Measurements from ENCODE around the gene CEP85L. TPM values are rescaled to one million over a fixed set of nuclear protein-coding genes. Genes with fewer than 3 reads are reported as not detected.

Gene CEP85L
- total RNA-seq, 3 donors from 2014 or later (not counting 1 experiment from before 2014, with no cell fraction given), result 75.0 to 85.2 (median 82.0) TPM

GRCh38 chr6:118683881-118684872 is 32.8 kb upstream of the CEP85L start:
- no peak for TF ChIP-seq CTCF (IDR thresholded peaks at IDR 0.05)
- Histone ChIP-seq H3K27me3 (ENCODE audit: control insufficient read depth, insufficient read depth, low read length) (no peaks in the 10 kb centered on the region), H3K4me1 (ENCODE audit: control insufficient read depth, insufficient read depth, low read length) (peaks cover 7% of the 10 kb centered on the region), H3K9me3 (ENCODE audit: control insufficient read depth, insufficient read depth, low read length) (no peaks in the 10 kb centered on the region), H3K36me3 (ENCODE audit: control insufficient read depth, insufficient read depth, low read length) (no peaks in the 10 kb centered on the region), H3K27ac (ENCODE audit: low read length) (peak overlapping the region; percentile 39), H3K4me3 (ENCODE audit: low read length) (no peak overlapping the region)
- DNase-seq (no peak), ATAC-seq (peak; percentile 46 to 64 (median 63))
- Mint-ChIP-seq H3K9me3 (no peaks in the 10 kb centered on the region), H3K4me1 (peaks cover 51 to 57% of the 10 kb centered on the region in 2 donors), H3K27ac (peak overlapping the region; percentile 86 to 91), H3K36me3 (no peaks in the 10 kb centered on the region), H3K27me3 (ENCODE audit: low read depth in 2 of 2) (no peaks in the 10 kb centered on the region), H3K4me3 (peak overlapping the region; percentile 61)
- 67% methylated on average over 8 of the region's 9 CpGs for WGBS (ENCODE audit: insufficient coverage)
- intact Hi-C loops (cut with micrococcal nuclease), result no loop called here

- Histone ChIP-seq H3K27ac (ENCODE audit: low read length) (peak overlapping the region; percentile 58), H3K27me3 (ENCODE audit: control insufficient read depth, insufficient read depth, low read length) (no peaks in the 10 kb centered on the region), H3K4me1 (ENCODE audit: control insufficient read depth, insufficient read depth, low read length) (peaks cover 7% of the 10 kb centered on the region), H3K36me3 (ENCODE audit: control insufficient read depth, insufficient read depth, low read length) (no peaks in the 10 kb centered on the region), H3K4me3 (ENCODE audit: low read length) (no peak overlapping the region), H3K9me3 (ENCODE audit: control insufficient read depth, insufficient read depth, low read length) (no peaks in the 10 kb centered on the region)
- intact Hi-C loops (cut with micrococcal nuclease), result loop anchor here (2.0 kb wide), 1 partner anchor 30 kb away; no protein-coding TSS in a partner anchor
- Mint-ChIP-seq H3K27ac (peak overlapping the region; percentile 81 to 82), H3K4me3 (no peak overlapping the region), H3K27me3 (ENCODE audit: low read depth in 2 of 2) (no peaks in the 10 kb centered on the region), H3K36me3 (no peaks in the 10 kb centered on the region), H3K4me1 (peaks cover 54 to 58% of the 10 kb centered on the region in 2 donors), H3K9me3 (no peaks in the 10 kb centered on the region)
- no peak for TF ChIP-seq CTCF (IDR thresholded peaks at IDR 0.05)
- peak; percentile 72 to 80 (median 77) for ATAC-seq
- DNase-seq, result peak in 1 of 2 donors; percentile 33
- 73% methylated on average over 9 of the region's 9 CpGs for WGBS (ENCODE audit: insufficient coverage)
Measured at GRCh38 chr6:118680452-118681095, 29.2 kb upstream of the CEP85L start.

- peaks cover 51% of the 10 kb centered on the region in 2 donors for H3K4me1 Mint-ChIP-seq
- peak overlapping the region; percentile 61 for H3K4me3 Mint-ChIP-seq
- no peaks in the 10 kb centered on the region for H3K27me3 Mint-ChIP-seq (ENCODE audit: low read depth in 2 of 2)
- no peaks in the 10 kb centered on the region for H3K27me3 ChIP-seq (ENCODE audit: control insufficient read depth, insufficient read depth, low read length)
- WGBS (ENCODE audit: insufficient coverage), result 59% methylated on average over 1 of the region's 1 CpG
- intact Hi-C loops (cut with micrococcal nuclease), result no loop called here
- peak overlapping the region; percentile 59 to 76 for H3K27ac Mint-ChIP-seq
- TF ChIP-seq CTCF (IDR thresholded peaks at IDR 0.05), result no peak
- peaks cover 7% of the 10 kb centered on the region for H3K4me1 ChIP-seq (ENCODE audit: control insufficient read depth, insufficient read depth, low read length)
- H3K9me3 ChIP-seq (ENCODE audit: control insufficient read depth, insufficient read depth, low read length), result no peaks in the 10 kb centered on the region
- ATAC-seq, result peak; percentile 47 to 54 (median 51)
- no peaks in the 10 kb centered on the region for H3K9me3 Mint-ChIP-seq
- no peak overlapping the region for H3K4me3 ChIP-seq (ENCODE audit: low read length)
- no peaks in the 10 kb centered on the region for H3K36me3 ChIP-seq (ENCODE audit: control insufficient read depth, insufficient read depth, low read length)
- no peak for DNase-seq
- H3K36me3 Mint-ChIP-seq, result no peaks in the 10 kb centered on the region
- H3K27ac ChIP-seq (ENCODE audit: low read length), result no peak overlapping the region
Measured at GRCh38 chr6:118679327-118679901, 28.0 kb upstream of the CEP85L start.
